Chondrocyte (in vitro differentiated cells): ENCODE data around the gene KDM4C. TPM values are rescaled to one million over a fixed set of nuclear protein-coding genes. Genes with fewer than 3 reads are reported as not detected.

Experiments
- DNase-seq: peaks from one replicate; pipeline ENCODE4 v3.0.0; 2021; ENCODE audit warnings: mixed read lengths, low spot score
- H3K27ac Mint-ChIP-seq: one replicate; pipeline ENCODE4 v1.8.0; 2021; ENCODE audit warnings: mild to moderate bottlenecking, moderate library complexity, mixed read lengths; ENCODE audit not compliant: unreplicated experiment
- H3K27me3 Mint-ChIP-seq: 2 replicates; pipeline ENCODE4 v1.8.0; 2021; ENCODE audit warnings: low read depth, mixed read lengths
- H3K36me3 Mint-ChIP-seq: 2 replicates; pipeline ENCODE4 v1.8.0; 2021; ENCODE audit warnings: low read depth, mixed read lengths
- H3K4me1 Mint-ChIP-seq: 2 replicates; pipeline ENCODE4 v1.8.0; 2021; ENCODE audit warnings: low read depth, mild to moderate bottlenecking, mixed read lengths
- H3K4me3 Mint-ChIP-seq: one replicate; pipeline ENCODE4 v1.8.0; 2021; ENCODE audit warnings: mild to moderate bottlenecking, moderate library complexity, mixed read lengths; ENCODE audit not compliant: unreplicated experiment
- H3K9me3 Mint-ChIP-seq: 2 replicates; pipeline ENCODE4 v1.8.0; 2021; ENCODE audit warnings: low read depth, mixed read lengths
- total RNA-seq: library from RNA; stranded (reverse); gene quantifications from 3 replicates; pipeline ENCODE4 v1.2.1, GENCODE V29; 2021
- TF ChIP-seq, protein P1 (sequence below): fragments of 200-600 bp; sonication (generic); IDR thresholded peaks from 2 replicates; pipeline ENCODE4 v1.5.0; 2021; ENCODE audit warnings: antibody characterized with exemption, mild to moderate bottlenecking, moderate library complexity

Gene KDM4C
- total RNA-seq, 1 donor from 2014 or later, result 18.1 TPM

DNA sequence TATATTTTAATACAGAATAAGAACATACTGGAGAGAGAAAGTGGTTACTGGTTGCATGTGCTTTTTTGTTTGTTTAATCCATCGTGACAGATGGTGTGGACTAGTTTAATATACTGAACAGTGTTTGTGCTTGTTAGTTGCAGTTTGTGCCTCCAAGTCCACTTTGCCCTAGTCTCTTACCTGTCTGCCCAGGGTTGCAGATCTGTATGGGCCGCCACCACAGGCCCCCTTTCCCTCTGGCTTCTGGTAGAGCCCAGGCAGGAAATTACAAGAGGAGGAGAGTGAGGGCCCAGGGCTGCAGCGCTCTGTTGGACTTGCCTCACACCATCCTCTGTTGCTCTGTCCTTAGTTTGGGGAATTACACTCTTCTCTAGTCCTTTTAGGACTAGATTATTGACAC is 166.4 kb downstream of the KDM4C start:
- peaks cover 5% of the 10 kb centered on the region for H3K36me3 Mint-ChIP-seq
- H3K4me3 Mint-ChIP-seq, result no peak overlapping the region
- no peak for DNase-seq
- no peaks in the 10 kb centered on the region for H3K9me3 Mint-ChIP-seq
- H3K4me1 Mint-ChIP-seq, result peaks cover 3% of the 10 kb centered on the region
- no peaks in the 10 kb centered on the region for H3K27me3 Mint-ChIP-seq
- TF ChIP-seq, protein P1, sequence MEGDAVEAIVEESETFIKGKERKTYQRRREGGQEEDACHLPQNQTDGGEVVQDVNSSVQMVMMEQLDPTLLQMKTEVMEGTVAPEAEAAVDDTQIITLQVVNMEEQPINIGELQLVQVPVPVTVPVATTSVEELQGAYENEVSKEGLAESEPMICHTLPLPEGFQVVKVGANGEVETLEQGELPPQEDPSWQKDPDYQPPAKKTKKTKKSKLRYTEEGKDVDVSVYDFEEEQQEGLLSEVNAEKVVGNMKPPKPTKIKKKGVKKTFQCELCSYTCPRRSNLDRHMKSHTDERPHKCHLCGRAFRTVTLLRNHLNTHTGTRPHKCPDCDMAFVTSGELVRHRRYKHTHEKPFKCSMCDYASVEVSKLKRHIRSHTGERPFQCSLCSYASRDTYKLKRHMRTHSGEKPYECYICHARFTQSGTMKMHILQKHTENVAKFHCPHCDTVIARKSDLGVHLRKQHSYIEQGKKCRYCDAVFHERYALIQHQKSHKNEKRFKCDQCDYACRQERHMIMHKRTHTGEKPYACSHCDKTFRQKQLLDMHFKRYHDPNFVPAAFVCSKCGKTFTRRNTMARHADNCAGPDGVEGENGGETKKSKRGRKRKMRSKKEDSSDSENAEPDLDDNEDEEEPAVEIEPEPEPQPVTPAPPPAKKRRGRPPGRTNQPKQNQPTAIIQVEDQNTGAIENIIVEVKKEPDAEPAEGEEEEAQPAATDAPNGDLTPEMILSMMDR, result no peak
- H3K27ac Mint-ChIP-seq, result no peak overlapping the region

DNA sequence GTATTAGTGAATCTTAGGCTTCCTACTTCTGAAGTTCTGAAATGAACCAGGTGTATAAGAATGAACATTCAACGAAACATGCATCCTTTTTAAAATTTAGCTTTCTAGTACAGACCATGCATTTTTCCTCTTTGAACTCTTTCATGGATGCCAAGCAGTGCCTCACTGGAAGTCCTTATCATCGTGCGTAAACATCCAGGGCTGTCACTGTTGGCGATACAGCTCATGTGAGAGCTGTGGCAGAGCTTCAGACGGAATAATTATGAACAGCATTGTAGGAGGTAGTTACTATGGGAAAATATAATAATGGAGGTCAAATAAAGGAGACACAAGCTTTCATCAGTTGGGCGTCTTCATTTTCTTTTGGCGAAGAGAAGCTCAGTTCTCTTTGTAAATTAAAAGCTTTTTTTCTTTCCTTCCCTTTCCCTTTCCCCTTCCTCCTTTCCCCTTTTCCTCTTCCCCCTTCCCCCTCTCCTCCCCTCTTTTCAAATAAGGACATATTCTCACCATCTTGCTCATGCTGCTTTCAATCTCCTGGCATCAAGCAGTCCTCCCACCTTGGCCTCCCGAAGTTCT is 167.3 kb downstream of the KDM4C start:
- no peak for DNase-seq
- no peak overlapping the region for H3K27ac Mint-ChIP-seq
- no peaks in the 10 kb centered on the region for H3K27me3 Mint-ChIP-seq
- H3K4me3 Mint-ChIP-seq, result no peak overlapping the region
- no peaks in the 10 kb centered on the region for H3K9me3 Mint-ChIP-seq
- peaks cover 3% of the 10 kb centered on the region for H3K4me1 Mint-ChIP-seq
- H3K36me3 Mint-ChIP-seq, result peaks cover 5% of the 10 kb centered on the region
- TF ChIP-seq, protein P1, result no peak

DNA sequence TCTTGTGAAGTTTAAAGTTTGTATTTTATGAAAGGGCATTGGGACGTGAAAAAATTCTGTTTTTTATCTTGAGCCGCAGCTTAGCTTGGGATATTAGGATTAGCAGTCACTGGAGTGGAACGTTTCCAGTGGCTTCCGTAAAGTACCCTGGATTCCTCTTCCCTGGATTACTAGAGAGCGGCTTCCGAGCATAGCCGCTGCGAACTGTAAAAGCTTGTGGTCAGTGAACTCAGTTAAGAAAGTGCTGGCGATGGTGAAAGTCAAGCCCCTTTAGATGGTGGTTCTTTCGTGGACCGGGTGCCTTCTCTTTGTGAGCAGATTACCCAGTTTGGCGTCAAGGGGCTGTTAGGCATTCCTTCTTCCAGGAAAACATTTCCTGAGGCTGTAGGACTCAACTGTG is 168.1 kb downstream of the KDM4C start:
- Mint-ChIP-seq H3K27me3 (no peaks in the 10 kb centered on the region), H3K9me3 (no peaks in the 10 kb centered on the region), H3K4me3 (no peak overlapping the region), H3K4me1 (peaks cover 6% of the 10 kb centered on the region), H3K27ac (no peak overlapping the region), H3K36me3 (peaks cover 5% of the 10 kb centered on the region)
- no peak for DNase-seq
- TF ChIP-seq, protein P1, result no peak

DNA sequence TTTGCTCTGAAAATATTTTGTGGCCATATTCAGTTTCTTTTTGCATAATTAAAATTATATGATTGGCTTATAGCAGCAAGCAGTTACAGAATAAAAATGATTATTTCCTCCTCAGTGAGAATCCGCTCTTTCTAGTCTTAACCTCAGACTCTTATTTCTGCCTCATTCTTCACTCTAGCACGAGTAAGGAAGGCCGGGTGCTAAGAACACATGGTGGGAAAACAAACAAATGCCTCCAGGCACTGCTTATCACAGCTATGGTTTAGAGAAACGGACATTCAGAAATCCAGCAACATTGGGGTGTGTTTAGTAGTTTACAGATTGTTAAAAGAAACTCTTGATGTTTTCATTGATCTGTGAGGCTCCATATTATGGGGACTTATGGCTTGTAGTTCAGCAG is 168.7 kb downstream of the KDM4C start:
- TF ChIP-seq, protein P1, result no peak
- no peak for DNase-seq
- Mint-ChIP-seq H3K36me3 (peaks cover 5% of the 10 kb centered on the region), H3K27ac (no peak overlapping the region), H3K4me3 (no peak overlapping the region), H3K4me1 (peaks cover 9% of the 10 kb centered on the region), H3K27me3 (no peaks in the 10 kb centered on the region), H3K9me3 (no peaks in the 10 kb centered on the region)

DNA sequence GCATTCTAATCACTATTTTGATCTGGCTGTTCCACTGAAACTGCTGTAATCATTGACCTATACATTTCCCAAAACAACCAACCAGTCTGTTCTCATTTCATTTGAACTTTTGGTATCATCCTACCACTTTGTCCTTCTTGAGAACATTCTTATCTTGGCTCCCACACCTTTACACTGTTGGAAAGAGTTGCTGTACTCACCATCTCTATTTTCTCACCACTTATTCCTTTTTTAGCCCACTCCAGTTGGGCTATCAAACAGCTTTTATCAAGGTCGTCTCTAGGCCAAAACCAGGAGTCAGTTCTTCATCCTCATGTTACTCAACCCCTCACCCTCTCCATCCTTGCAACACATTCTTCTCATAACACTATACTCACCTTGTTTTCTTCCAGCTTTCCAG is 170.1 kb downstream of the KDM4C start:
- no peak for DNase-seq
- Mint-ChIP-seq H3K36me3 (peaks cover 1% of the 10 kb centered on the region), H3K27me3 (no peaks in the 10 kb centered on the region), H3K9me3 (no peaks in the 10 kb centered on the region), H3K4me1 (peaks cover 19% of the 10 kb centered on the region), H3K4me3 (no peak overlapping the region), H3K27ac (no peak overlapping the region)
- TF ChIP-seq, protein P1, result no peak
